ENCODE measurements around the gene DNAJB13. TPM values are rescaled to one million over a fixed set of nuclear protein-coding genes. Genes with fewer than 3 reads are reported as not detected.

The DNAJB13 gene
- total RNA-seq, 4 donors from 2014 or later, result not detected

DNA sequence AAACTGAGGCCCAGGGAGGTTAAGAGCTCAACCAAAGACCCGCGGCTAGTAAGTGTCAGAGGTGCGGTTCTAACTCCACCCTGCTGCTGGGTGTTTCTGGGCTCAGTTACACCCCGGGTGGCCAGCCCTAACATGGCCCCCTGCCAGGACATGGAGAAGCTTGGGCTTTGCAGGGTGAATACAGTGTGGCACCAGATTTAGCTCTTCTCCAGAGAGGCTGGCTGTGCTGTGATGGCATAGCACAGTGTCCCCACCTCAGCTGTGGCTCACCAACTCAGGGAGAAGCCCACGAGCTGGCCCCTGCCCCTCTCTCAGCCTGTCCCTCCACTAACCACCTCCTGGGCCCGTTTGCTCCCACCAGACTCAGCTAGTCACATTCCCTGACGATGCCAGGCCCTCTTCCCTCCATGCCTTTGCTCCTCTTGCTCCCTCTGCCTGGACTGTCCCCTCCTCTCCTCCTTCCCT lies 51.0 kb downstream of the DNAJB13 start:
- TF ChIP-seq POLR2AphosphoS5 (IDR thresholded peaks at IDR 0.05) (no peak), POLR2A (IDR thresholded peaks at IDR 0.05) (no peak)
- TF ChIP-seq, protein P1, sequence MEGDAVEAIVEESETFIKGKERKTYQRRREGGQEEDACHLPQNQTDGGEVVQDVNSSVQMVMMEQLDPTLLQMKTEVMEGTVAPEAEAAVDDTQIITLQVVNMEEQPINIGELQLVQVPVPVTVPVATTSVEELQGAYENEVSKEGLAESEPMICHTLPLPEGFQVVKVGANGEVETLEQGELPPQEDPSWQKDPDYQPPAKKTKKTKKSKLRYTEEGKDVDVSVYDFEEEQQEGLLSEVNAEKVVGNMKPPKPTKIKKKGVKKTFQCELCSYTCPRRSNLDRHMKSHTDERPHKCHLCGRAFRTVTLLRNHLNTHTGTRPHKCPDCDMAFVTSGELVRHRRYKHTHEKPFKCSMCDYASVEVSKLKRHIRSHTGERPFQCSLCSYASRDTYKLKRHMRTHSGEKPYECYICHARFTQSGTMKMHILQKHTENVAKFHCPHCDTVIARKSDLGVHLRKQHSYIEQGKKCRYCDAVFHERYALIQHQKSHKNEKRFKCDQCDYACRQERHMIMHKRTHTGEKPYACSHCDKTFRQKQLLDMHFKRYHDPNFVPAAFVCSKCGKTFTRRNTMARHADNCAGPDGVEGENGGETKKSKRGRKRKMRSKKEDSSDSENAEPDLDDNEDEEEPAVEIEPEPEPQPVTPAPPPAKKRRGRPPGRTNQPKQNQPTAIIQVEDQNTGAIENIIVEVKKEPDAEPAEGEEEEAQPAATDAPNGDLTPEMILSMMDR (IDR thresholded peaks at IDR 0.05), result no peak
- H3K4me3 ChIP-seq, result no peak overlapping the region
- peak; percentile 32 to 59 for DNase-seq (ENCODE audit: low spot score in 2 of 2)
- WGBS, result 69% methylated on average over 6 of the region's 7 CpGs
- H3K9me3 ChIP-seq, result no peaks in the 10 kb centered on the region
- H3K27me3 ChIP-seq, result no peaks in the 10 kb centered on the region
- peaks cover 23% of the 10 kb centered on the region for H3K36me3 ChIP-seq
- H3K27ac ChIP-seq, result no peak overlapping the region
- H3K4me1 ChIP-seq, result no peaks in the 10 kb centered on the region

DNA sequence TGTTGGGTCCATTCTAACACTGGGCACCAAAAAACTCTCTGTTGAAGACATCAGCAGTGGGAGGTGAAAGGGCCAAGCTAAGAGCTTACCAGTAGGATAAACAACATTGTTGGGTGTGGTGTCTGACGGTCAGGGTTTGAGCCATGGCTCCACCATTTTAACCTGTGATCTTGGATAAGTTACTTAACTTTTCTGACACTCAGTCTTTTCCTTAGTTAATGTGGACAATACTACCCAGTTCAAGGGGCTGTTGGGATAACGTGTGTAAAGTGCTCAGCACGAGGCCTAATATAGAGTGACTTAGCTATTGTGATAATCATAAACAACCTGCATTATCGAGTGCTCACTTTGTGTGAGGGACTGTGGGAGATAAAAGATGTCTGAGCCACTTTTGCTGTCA lies 52.0 kb downstream of the DNAJB13 start:
- DNase-seq (ENCODE audit: low spot score in 2 of 2), result peak in 1 of 2 donors; percentile 37
- WGBS, result 97% methylated on average over 4 of the region's 4 CpGs
- no peak for TF ChIP-seq POLR2A (IDR thresholded peaks at IDR 0.05)
- TF ChIP-seq, protein P1 (IDR thresholded peaks at IDR 0.05), result no peak
- TF ChIP-seq EP300 (IDR thresholded peaks at IDR 0.05), result no peak
- no peak for TF ChIP-seq POLR2AphosphoS5 (IDR thresholded peaks at IDR 0.05)
- no peaks in the 10 kb centered on the region for H3K27me3 ChIP-seq
- no peak overlapping the region for H3K4me3 ChIP-seq
- H3K4me1 ChIP-seq, result no peaks in the 10 kb centered on the region
- peaks cover 23% of the 10 kb centered on the region for H3K36me3 ChIP-seq
- no peak overlapping the region for H3K27ac ChIP-seq
- H3K9me3 ChIP-seq, result no peaks in the 10 kb centered on the region

GRCh38 chr11:74004046-74004695 lies 53.3 kb downstream of the DNAJB13 start:
- TF ChIP-seq POLR2AphosphoS5 (IDR thresholded peaks at IDR 0.05) (no peak), POLR2A (IDR thresholded peaks at IDR 0.05) (no peak), EP300 (IDR thresholded peaks at IDR 0.05) (no peak)
- TF ChIP-seq, protein P1 (IDR thresholded peaks at IDR 0.05), result no peak
- whole genome bisulfite sequencing, result 89% methylated on average over 5 of the region's 6 CpGs
- Histone ChIP-seq H3K27ac (no peak overlapping the region), H3K4me1 (no peaks in the 10 kb centered on the region), H3K27me3 (no peaks in the 10 kb centered on the region), H3K9me3 (no peaks in the 10 kb centered on the region), H3K4me3 (no peak overlapping the region), H3K36me3 (peaks cover 23% of the 10 kb centered on the region)
- peak in 1 of 2 donors; percentile 50 for DNase-seq (ENCODE audit: low spot score in 2 of 2)

DNA sequence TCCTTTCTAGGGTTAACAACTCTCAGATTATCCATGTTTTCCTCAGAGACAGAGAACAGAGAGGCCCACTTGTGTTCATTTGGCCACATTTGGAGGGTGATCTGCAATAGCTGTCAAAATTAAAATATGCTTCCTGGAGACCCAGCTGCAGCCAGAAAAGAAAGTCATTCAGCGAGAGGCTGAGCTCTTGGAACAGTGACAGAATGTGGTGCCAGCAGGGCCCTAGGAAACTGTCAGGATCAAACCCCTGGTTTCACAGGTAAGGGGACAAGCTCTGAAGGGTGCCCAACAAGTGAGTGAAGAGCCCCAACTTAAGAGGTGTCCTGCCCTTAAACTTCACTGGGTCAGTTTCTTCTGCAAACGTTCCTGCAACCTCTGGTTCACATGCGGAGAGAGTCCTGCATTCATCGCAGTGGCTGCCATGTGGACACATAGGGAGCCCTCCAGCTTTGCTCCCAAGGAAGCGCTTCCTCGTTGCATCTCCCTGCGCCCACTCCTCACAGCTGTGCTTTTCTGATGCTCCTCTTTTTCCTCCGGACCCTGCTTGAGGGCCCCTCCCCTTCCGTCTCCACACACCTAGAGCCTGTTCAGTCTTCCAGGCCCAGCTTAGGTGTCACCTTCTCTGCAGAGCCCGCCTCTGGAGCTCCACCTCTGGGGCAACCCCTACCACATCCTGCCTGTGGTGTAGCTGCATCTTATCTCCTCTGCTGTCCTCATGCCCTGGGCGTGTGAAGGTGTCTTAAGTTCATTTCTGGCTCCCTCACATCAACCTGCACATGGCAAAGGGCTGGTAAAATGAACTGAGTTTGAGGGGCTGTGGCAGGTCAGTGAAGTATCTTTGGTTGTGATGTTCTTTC lies 54.2 kb downstream of the DNAJB13 start:
- no peak for DNase-seq (ENCODE audit: low spot score in 2 of 2)
- Histone ChIP-seq H3K27ac (no peak overlapping the region), H3K4me3 (no peak overlapping the region), H3K9me3 (no peaks in the 10 kb centered on the region), H3K27me3 (no peaks in the 10 kb centered on the region), H3K4me1 (peaks cover under 1% of the 10 kb centered on the region), H3K36me3 (peaks cover 23% of the 10 kb centered on the region)
- WGBS, result 70% methylated on average over 8 of the region's 11 CpGs
- TF ChIP-seq, protein P1 (IDR thresholded peaks at IDR 0.05), result no peak
- TF ChIP-seq POLR2AphosphoS5 (IDR thresholded peaks at IDR 0.05), result no peak
- TF ChIP-seq EP300 (IDR thresholded peaks at IDR 0.05), result no peak
- no peak for TF ChIP-seq POLR2A (IDR thresholded peaks at IDR 0.05)
